BE2C (cell line): Measurements from ENCODE around the gene RIC3.

Source experiments
- DNase-seq: peaks from one replicate; pipeline ENCODE4 v3.0.0-alpha.2; 2020
- H3K27me3 ChIP-seq: fragments of 250-450 bp; sonication (Bioruptor Pico); 2 replicates; pipeline ENCODE4 v1.5.1; 2020; ENCODE audit warnings: mild to moderate bottlenecking
- H3K36me3 ChIP-seq: fragments of 250-450 bp; sonication (Bioruptor Pico); 2 replicates; pipeline ENCODE4 v1.5.1; 2020; ENCODE audit warnings: mild to moderate bottlenecking
- H3K4me1 ChIP-seq: fragments of 250-450 bp; sonication (Bioruptor Pico); 2 replicates; pipeline ENCODE4 v1.5.1; 2020
- H3K4me3 ChIP-seq: 2 replicates; pipeline ENCODE4 v1.5.1; 2011; ENCODE audit warnings: low read depth, low read length
- H3K9me3 ChIP-seq: fragments of 250-450 bp; sonication (Bioruptor Pico); 2 replicates; pipeline ENCODE4 v1.5.1; 2020
- CTCF ChIP-seq: IDR thresholded peaks from 2 replicates; pipeline ENCODE4 v1.5.1; 2012; ENCODE audit warnings: mild to moderate bottlenecking, low read depth, low read length

The RIC3 gene

GRCh38 chr11:8194956-8195355 is 26.1 kb upstream of the RIC3 start:
- Histone ChIP-seq H3K4me3 (no peak overlapping the region), H3K36me3 (no peaks in the 10 kb centered on the region), H3K27me3 (no peaks in the 10 kb centered on the region), H3K4me1 (peaks cover 8% of the 10 kb centered on the region; the same call in 1 of the 2 replicates), H3K9me3 (no peaks in the 10 kb centered on the region)
- no peak for DNase-seq
- no peak for TF ChIP-seq CTCF

GRCh38 chr11:8192896-8193209 is 24.0 kb upstream of the RIC3 start:
- Histone ChIP-seq H3K9me3 (no peaks in the 10 kb centered on the region), H3K4me3 (no peak overlapping the region), H3K27me3 (no peaks in the 10 kb centered on the region), H3K4me1 (peaks cover 8% of the 10 kb centered on the region; the same call in 1 of the 2 replicates), H3K36me3 (no peaks in the 10 kb centered on the region)
- peak; percentile 14 for DNase-seq
- no peak for TF ChIP-seq CTCF

GRCh38 chr11:8192016-8192895 is 23.4 kb upstream of the RIC3 start:
- peaks cover 8% of the 10 kb centered on the region; the same call in 1 of the 2 replicates for H3K4me1 ChIP-seq
- TF ChIP-seq CTCF, result peak; percentile 85
- no peak overlapping the region for H3K4me3 ChIP-seq
- no peaks in the 10 kb centered on the region for H3K36me3 ChIP-seq
- no peaks in the 10 kb centered on the region for H3K27me3 ChIP-seq
- DNase-seq, result peak; percentile 73
- no peaks in the 10 kb centered on the region for H3K9me3 ChIP-seq

- Histone ChIP-seq H3K36me3 (no peaks in the 10 kb centered on the region), H3K4me3 (no peak overlapping the region), H3K4me1 (peaks cover 4% of the 10 kb centered on the region; the same call in 1 of the 2 replicates), H3K27me3 (no peaks in the 10 kb centered on the region), H3K9me3 (no peaks in the 10 kb centered on the region)
- DNase-seq, result no peak
- no peak for TF ChIP-seq CTCF
Measured at GRCh38 chr11:8190431-8190830, 21.6 kb upstream of the RIC3 start.

GRCh38 chr11:8186429-8186828 is 17.6 kb upstream of the RIC3 start:
- no peak for DNase-seq
- no peak for TF ChIP-seq CTCF
- H3K4me3 ChIP-seq, result no peak overlapping the region
- H3K27me3 ChIP-seq, result no peaks in the 10 kb centered on the region
- H3K36me3 ChIP-seq, result no peaks in the 10 kb centered on the region
- H3K4me1 ChIP-seq, result no peaks in the 10 kb centered on the region
- H3K9me3 ChIP-seq, result no peaks in the 10 kb centered on the region

- TF ChIP-seq CTCF, result no peak
- Histone ChIP-seq H3K36me3 (no peaks in the 10 kb centered on the region), H3K4me3 (no peak overlapping the region), H3K4me1 (no peaks in the 10 kb centered on the region), H3K9me3 (no peaks in the 10 kb centered on the region), H3K27me3 (no peaks in the 10 kb centered on the region)
- DNase-seq, result no peak
Measured at GRCh38 chr11:8183111-8183510, 14.3 kb upstream of the RIC3 start.
